HG03575 (cell line): ENCODE measurements around the gene SETD4.

Source experiments
- ATAC-seq: cut with Tn5 transposase; IDR thresholded peaks from one replicate; pipeline ENCODE4 v1.9.1; 2021; ENCODE audit not compliant: unreplicated experiment, insufficient number of reproducible peaks, low FRiP score; ENCODE audit errors: extremely low read depth

SETD4 gene

GRCh38 chr21:36023092-36023480, 37.2 kb downstream of the SETD4 start:
- ATAC-seq: no peak

DNA sequence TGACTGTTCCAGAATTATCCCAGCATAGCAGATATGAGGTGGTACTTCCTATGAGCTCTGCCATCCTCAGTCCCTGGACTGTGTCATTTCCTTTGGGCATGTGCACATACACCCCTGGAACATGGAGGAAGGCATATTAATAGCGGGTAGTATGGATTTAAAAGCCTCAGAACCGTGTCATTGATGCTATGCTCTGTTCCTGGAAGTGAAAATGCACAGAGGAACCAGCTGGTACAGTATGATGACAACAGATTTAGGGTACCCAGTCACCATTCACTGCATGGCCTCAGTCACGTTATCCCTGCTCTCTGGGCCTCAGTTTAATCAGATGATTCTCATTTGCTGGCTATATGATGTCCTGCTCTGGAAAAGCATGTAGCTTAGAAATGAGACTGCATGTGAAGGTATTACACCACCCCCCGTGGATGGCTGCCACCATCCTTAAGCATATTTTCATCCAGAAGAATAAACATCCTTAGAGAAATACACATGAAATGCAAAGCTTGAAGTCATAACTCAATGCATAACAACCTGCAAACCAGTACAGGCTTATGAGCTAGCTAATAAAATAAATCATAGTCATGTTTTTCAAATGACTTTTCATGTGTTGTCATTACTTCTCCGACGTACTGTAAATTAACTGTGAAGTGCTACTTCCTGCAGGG, 37.8 kb downstream of the SETD4 start:
- ATAC-seq: no peak

GRCh38 chr21:36021251-36021837, 39.0 kb downstream of the SETD4 start:
- ATAC-seq: no peak

- no peak for ATAC-seq
These were observed 45.3 kb downstream of the SETD4 start for GRCh38 chr21:36015045-36015444.

DNA sequence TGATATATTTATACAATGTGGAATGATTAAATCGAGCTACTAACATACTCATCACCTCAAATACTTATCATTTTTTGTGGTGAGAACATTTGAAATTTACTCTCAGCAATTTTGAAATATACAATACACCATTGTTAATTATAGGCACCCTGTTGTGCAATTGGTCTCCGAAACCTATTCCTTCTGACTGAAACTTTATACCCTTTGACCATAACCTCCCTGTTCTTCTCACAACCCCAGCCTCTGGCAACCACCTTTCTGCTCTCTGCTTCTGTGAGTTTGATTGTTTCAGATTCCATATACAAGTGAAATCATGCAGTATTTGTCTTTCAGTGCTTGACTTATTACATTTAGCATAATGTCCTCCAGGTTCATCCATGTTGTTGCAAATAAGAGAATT, 49.5 kb downstream of the SETD4 start:
- no peak for ATAC-seq

GRCh38 chr21:36008505-36008904, 51.8 kb downstream of the SETD4 start:
- ATAC-seq: no peak

GRCh38 chr21:36005879-36006400, 54.4 kb downstream of the SETD4 start:
- ATAC-seq: no peak

GRCh38 chr21:36005018-36005417, 55.3 kb downstream of the SETD4 start:
- no peak for ATAC-seq

- no peak for ATAC-seq
These were observed 55.9 kb downstream of the SETD4 start for GRCh38 chr21:36004441-36004840.

DNA sequence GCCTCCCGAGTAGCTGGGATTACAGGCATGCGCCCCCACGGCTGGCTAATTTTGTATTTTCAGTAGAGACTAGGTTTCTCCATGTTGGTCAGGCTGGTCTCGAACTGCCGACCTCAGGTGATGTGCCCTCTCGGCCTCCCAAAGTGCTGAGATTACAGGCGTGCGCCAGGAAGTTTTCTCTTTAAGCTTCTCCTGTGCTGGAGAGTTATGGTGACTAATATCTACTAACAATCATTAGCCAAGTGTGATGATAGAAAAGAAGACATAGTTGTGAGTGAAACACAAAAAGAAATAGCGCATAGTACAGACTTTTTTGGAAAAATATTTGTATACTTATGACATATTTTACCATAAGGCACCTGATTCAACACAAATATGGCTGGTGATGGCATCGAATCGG, 56.5 kb downstream of the SETD4 start:
- ATAC-seq: no peak

- no peak for ATAC-seq
These were observed 64.1 kb downstream of the SETD4 start for GRCh38 chr21:35996217-35996616.

DNA sequence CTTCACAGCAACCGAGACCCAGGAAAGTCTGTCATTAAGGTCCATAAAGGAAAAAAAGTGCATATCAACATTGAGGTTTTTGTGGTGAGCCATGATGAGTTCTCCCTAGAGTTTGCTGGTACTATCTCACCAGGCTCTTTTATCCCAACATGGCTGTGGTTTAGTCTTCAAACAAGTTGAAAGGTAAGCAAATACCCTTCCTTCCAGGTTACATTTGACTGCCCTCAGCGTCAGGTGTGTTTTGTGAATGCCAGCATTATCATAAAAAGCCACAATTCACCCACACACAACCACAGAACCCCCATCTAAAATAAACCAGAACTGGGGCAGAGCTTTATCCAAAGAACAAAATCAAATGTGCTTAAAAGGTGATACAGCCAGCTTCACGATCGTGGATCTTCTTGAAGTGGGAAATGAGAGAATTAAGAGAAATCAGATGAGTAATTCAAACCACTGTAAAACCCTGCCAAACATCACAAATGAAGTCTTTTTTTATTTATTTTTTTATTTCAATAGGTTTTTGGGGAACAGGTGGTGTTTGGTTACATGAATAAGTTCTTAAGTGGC, 64.7 kb downstream of the SETD4 start:
- no peak for ATAC-seq

- no peak for ATAC-seq
These were observed 65.7 kb downstream of the SETD4 start for GRCh38 chr21:35994613-35995012.

DNA sequence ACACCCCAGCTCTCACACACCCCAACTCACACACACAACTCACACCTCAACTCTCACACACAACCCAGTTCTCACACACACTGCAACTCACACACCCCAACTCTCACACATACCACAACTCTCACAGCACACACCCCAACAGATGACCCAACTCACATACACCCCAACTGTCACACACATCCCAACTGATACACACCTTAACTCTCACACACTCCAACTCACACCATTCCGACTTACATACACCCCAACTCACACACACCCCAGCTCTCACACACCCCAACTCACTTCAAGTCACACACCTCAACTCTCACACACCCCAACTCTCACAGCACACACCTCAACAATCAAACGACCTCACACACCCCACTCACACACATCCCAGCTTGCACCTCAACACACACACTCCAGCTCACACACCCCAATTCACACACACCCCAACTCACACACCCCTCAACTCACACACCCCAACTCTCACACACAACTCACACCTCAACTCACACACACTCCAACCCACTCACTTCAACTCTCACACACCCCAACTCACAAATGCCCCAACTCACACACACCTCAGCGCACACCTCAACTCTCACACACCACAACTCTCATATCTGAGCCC, 66.3 kb downstream of the SETD4 start:
- ATAC-seq: no peak

GRCh38 chr21:35991131-35991530, 69.2 kb downstream of the SETD4 start:
- no peak for ATAC-seq

GRCh38 chr21:35990609-35991008, 69.7 kb downstream of the SETD4 start:
- ATAC-seq: no peak

GRCh38 chr21:35989138-35989735, 71.1 kb downstream of the SETD4 start:
- ATAC-seq: no peak

GRCh38 chr21:35988416-35989137, 71.7 kb downstream of the SETD4 start:
- no peak for ATAC-seq

GRCh38 chr21:35987475-35987874, 72.9 kb downstream of the SETD4 start:
- ATAC-seq: no peak
